GM10847 (cell line): ENCODE results near the gene AKNA.

Source experiments
- POLR2A ChIP-seq: IDR thresholded peaks from 2 replicates; pipeline ENCODE4 v1.6.1; 2011; ENCODE audit not compliant: insufficient read length; ENCODE audit errors: extremely low read depth

Gene AKNA

GRCh38 chr9:114364134-114365041, 23.4 kb downstream of the AKNA start:
- no peak for TF ChIP-seq POLR2A

- no peak for TF ChIP-seq POLR2A
Observed at GRCh38 chr9:114363424-114363823, 24.4 kb downstream of the AKNA start.

GRCh38 chr9:114362394-114362793, 25.4 kb downstream of the AKNA start:
- TF ChIP-seq POLR2A: no peak

GRCh38 chr9:114361542-114361941, 26.2 kb downstream of the AKNA start:
- no peak for TF ChIP-seq POLR2A

GRCh38 chr9:114359801-114360200, 28.0 kb downstream of the AKNA start:
- no peak for TF ChIP-seq POLR2A

GRCh38 chr9:114357911-114358328, 29.9 kb downstream of the AKNA start:
- TF ChIP-seq POLR2A: no peak

GRCh38 chr9:114357360-114357759, 30.4 kb downstream of the AKNA start:
- TF ChIP-seq POLR2A: no peak

- TF ChIP-seq POLR2A: no peak
Observed at GRCh38 chr9:114356792-114357191, 31.0 kb downstream of the AKNA start.

- TF ChIP-seq POLR2A: no peak
Observed at GRCh38 chr9:114355821-114356220, 32.0 kb downstream of the AKNA start.

- no peak for TF ChIP-seq POLR2A
Observed at GRCh38 chr9:114351932-114352331, 35.9 kb downstream of the AKNA start.

- TF ChIP-seq POLR2A: no peak
Observed at GRCh38 chr9:114350636-114351401, 37.0 kb downstream of the AKNA start.

- no peak for TF ChIP-seq POLR2A
Observed at GRCh38 chr9:114349713-114350480, 37.9 kb downstream of the AKNA start.

GRCh38 chr9:114348906-114349482, 38.8 kb downstream of the AKNA start:
- no peak for TF ChIP-seq POLR2A

- no peak for TF ChIP-seq POLR2A
Observed at GRCh38 chr9:114348261-114348905, 39.4 kb downstream of the AKNA start.
